Measurements from ENCODE around the gene SUMF1. TPM values are rescaled to one million over a fixed set of nuclear protein-coding genes. Genes with fewer than 3 reads are reported as not detected.

Gene SUMF1
- total and polyA plus RNA-seq, 2 experiments from 2014 or later, result 23.5 to 29.9 TPM

DNA sequence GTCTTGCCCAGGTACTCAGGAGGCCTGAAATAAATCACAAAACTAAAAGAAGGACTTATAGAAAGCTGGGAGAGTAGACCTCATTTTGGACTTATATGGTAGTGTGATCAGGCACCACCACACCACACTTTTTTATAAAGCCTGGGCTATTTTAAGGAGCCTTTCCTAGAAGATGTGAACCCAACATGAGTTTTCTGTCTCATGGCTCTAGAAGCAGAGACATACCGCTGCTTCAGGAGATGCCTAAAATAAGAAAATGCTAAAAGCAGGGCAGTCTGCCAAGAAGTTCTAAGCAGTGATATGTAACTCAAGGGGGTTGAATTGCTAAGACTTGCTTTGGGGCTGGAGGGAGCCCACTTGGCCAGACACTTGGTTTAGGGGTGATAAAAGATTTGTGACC lies 49.6 kb downstream of the SUMF1 start:
- TF ChIP-seq, protein P1, sequence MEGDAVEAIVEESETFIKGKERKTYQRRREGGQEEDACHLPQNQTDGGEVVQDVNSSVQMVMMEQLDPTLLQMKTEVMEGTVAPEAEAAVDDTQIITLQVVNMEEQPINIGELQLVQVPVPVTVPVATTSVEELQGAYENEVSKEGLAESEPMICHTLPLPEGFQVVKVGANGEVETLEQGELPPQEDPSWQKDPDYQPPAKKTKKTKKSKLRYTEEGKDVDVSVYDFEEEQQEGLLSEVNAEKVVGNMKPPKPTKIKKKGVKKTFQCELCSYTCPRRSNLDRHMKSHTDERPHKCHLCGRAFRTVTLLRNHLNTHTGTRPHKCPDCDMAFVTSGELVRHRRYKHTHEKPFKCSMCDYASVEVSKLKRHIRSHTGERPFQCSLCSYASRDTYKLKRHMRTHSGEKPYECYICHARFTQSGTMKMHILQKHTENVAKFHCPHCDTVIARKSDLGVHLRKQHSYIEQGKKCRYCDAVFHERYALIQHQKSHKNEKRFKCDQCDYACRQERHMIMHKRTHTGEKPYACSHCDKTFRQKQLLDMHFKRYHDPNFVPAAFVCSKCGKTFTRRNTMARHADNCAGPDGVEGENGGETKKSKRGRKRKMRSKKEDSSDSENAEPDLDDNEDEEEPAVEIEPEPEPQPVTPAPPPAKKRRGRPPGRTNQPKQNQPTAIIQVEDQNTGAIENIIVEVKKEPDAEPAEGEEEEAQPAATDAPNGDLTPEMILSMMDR (IDR thresholded peaks at IDR 0.05; ENCODE audit: low read depth, low read length), result no peak
- Histone ChIP-seq H3K9me3 (ENCODE audit: low read depth) (no peaks in the 10 kb centered on the region), H3K4me1 (ENCODE audit: low read depth) (no peaks in the 10 kb centered on the region), H3K36me3 (peaks cover 5% of the 10 kb centered on the region), H3K4me3 (no peak overlapping the region), H3K27me3 (no peaks in the 10 kb centered on the region), H3K27ac (no peak overlapping the region)
- DNase-seq (ENCODE audit: low read depth in 1 of 2, low spot score in 1 of 2), result peak; percentile 3 to 76

DNA sequence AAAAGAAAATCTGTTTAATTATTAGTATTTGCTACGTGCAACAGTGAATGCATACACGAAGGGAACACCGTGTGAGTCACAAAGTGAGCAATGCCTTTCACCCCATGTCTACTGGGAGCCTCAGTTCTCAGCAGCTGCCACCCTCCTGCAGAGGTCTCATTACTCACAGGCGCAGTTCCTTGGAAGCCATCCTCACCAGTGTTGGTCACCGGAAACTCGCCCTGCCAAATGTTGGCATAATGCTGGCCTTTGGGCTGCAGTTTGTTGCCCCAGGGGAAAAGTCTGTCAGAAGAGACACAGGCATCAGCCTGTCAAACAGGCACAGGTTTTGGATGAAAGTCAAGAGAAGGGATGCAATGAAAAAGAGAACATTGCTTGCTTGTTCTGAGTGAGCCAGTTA lies 50.1 kb downstream of the SUMF1 start:
- peak in 1 of 2 donors; percentile 79 for DNase-seq (ENCODE audit: low read depth in 1 of 2, low spot score in 1 of 2)
- H3K4me1 ChIP-seq (ENCODE audit: low read depth), result no peaks in the 10 kb centered on the region

DNA sequence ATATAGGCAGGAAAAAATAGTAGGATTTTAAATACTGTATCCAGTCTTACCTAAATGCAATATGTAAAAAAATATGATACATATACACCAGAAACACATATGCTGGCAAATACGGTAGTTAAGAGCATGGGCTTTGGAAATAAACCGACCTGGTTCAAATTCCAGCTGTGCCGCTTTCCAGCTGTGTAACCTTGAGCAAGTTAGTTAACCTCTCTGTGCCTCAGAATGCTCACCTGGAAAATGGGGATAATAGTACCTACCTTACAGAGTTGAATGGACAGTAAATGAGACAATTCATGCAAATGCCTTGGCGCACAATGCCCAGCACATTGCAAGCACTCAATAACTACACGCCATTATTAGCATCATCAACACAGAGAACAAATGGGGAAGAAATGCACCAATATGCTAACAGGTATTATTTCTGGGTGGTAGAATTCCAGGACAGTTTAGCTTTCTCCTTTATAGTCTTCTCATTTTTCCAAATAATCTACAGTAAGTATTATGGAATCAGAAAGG lies 50.6 kb downstream of the SUMF1 start:
- Histone ChIP-seq H3K4me3 (no peak overlapping the region), H3K27me3 (no peaks in the 10 kb centered on the region), H3K9me3 (ENCODE audit: low read depth) (no peaks in the 10 kb centered on the region), H3K27ac (no peak overlapping the region), H3K4me1 (ENCODE audit: low read depth) (no peaks in the 10 kb centered on the region), H3K36me3 (peaks cover 5% of the 10 kb centered on the region)
- TF ChIP-seq, protein P1 (IDR thresholded peaks at IDR 0.05; ENCODE audit: low read depth, low read length), result no peak
- no peak for DNase-seq (ENCODE audit: low read depth in 1 of 2, low spot score in 1 of 2)

More for the DNA sequence above, 50.1 kb downstream of the SUMF1 start:
- TF ChIP-seq, protein P1 (IDR thresholded peaks at IDR 0.05; ENCODE audit: low read depth, low read length), result no peak
- H3K9me3 ChIP-seq (ENCODE audit: low read depth), result no peaks in the 10 kb centered on the region
- H3K27ac ChIP-seq, result no peak overlapping the region
- peaks cover 5% of the 10 kb centered on the region for H3K36me3 ChIP-seq
- H3K4me3 ChIP-seq, result no peak overlapping the region
- H3K27me3 ChIP-seq, result no peaks in the 10 kb centered on the region

DNA sequence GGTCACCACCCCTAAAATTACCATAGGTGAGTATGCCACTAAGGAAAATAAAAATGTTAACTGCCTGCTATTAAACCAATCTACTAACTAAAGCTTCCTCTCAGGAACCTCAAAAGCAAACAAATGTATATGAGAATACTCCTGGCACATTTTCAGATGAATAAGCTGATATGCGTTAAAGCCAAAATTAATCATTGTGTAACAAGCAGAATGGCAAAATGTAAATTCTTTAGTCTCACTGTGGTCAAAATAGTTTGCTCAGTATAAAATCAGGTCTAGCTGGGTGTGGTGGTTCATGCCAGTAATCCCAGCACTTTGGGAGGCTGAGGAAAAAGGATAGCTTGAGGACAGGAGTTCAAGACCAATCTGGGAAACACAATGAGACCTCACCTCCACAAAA lies 53.6 kb downstream of the SUMF1 start:
- DNase-seq (ENCODE audit: low read depth in 1 of 2, low spot score in 1 of 2), result peak in 1 of 2 donors; percentile 39
- H3K4me1 ChIP-seq (ENCODE audit: low read depth), result no peaks in the 10 kb centered on the region
- TF ChIP-seq, protein P1 (IDR thresholded peaks at IDR 0.05; ENCODE audit: low read depth, low read length), result no peak
- no peak overlapping the region for H3K4me3 ChIP-seq
- no peaks in the 10 kb centered on the region for H3K9me3 ChIP-seq (ENCODE audit: low read depth)
- no peak overlapping the region for H3K27ac ChIP-seq
- peaks cover 5% of the 10 kb centered on the region for H3K36me3 ChIP-seq
- H3K27me3 ChIP-seq, result no peaks in the 10 kb centered on the region

DNA sequence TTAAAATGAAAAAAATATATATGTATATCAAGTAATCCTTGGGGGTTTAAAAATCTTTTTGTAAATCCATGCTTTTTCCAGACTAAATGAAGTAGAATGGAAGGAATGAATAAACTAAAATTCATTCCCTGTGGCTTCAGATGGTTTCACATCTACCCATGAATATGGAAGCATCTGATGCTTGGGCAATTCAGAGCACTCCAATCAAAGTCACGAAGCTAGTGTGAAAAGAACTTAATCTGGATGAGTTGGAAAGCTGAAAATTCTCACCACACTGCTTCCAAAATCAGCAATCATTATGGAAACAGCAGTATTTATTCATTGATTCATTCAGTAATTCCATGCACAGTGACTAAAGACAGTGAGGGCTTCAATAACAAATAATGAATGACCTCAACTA lies 55.2 kb downstream of the SUMF1 start:
- no peak for DNase-seq (ENCODE audit: low read depth in 1 of 2, low spot score in 1 of 2)
- Histone ChIP-seq H3K36me3 (peaks cover 5% of the 10 kb centered on the region), H3K4me1 (ENCODE audit: low read depth) (no peaks in the 10 kb centered on the region), H3K27ac (no peak overlapping the region), H3K27me3 (no peaks in the 10 kb centered on the region), H3K9me3 (ENCODE audit: low read depth) (no peaks in the 10 kb centered on the region), H3K4me3 (no peak overlapping the region)
- TF ChIP-seq, protein P1 (IDR thresholded peaks at IDR 0.05; ENCODE audit: low read depth, low read length), result no peak

Measured in cardiac muscle cell (in vitro differentiated cells and primary cell).